ENCODE data around the gene SBNO1. TPM values are rescaled to one million over a fixed set of nuclear protein-coding genes. Genes with fewer than 3 reads are reported as not detected.

Gene SBNO1
- total RNA-seq, 1 donor from 2014 or later, result 27.1 TPM

DNA sequence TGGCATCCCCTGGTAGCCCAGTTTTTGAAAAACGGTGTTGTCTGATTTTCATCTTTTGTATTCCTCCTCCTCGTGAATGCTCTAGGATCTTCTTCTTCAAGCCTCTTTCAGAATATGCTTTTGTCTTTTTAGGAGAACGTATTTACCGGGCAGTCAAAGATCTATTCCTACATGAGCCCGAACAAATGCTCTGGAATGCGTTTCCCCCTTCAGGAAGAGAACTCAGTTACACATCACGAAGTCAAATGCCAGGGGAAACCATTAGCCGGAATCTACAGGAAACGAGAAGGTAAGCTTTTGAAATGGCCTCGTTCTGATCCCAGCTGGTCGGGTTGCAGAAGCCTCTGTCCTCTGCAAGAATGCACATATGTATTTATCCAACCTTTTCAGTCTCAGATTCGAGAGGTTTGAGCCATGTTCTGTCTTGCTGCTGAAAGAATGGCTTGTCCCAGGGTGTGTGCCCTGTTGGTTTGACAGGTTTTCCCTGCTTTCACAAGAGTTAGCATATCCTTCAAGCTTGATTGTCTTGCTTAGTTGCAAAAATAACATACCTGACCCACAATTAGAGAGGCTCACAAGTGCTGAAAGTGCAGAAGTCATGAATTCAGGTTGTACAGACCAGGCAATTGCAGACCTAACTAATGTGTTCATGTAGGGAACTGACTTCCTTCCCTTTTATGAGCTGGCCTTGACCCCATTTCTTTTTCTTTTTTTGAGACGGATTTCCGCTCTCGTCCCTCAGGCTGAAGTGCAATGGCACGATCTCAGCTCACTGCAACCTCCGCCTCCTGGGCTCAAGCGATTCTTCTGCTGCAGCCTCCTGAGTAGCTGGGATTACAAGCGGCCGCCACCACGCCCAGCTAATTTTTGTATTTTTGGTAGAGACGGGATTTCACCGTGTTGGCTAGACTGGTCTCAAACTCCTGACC, 26.1 kb upstream of the SBNO1 start:
- peak; percentile 48 for ATAC-seq
- TF ChIP-seq CTCF (IDR thresholded peaks at IDR 0.05), result no peak
- H3K4me1 ChIP-seq, result peaks cover 39% of the 10 kb centered on the region
- peaks cover 51% of the 10 kb centered on the region for H3K36me3 ChIP-seq
- no peaks in the 10 kb centered on the region for H3K27me3 ChIP-seq
- peak overlapping the region; percentile 69 for H3K4me3 ChIP-seq
- intact Hi-C loops (cut with DNase I), result no loop called here
- DNase-seq, result no peak
- H3K27ac ChIP-seq, result peak overlapping the region; percentile 85
- no peaks in the 10 kb centered on the region for H3K9me3 ChIP-seq

DNA sequence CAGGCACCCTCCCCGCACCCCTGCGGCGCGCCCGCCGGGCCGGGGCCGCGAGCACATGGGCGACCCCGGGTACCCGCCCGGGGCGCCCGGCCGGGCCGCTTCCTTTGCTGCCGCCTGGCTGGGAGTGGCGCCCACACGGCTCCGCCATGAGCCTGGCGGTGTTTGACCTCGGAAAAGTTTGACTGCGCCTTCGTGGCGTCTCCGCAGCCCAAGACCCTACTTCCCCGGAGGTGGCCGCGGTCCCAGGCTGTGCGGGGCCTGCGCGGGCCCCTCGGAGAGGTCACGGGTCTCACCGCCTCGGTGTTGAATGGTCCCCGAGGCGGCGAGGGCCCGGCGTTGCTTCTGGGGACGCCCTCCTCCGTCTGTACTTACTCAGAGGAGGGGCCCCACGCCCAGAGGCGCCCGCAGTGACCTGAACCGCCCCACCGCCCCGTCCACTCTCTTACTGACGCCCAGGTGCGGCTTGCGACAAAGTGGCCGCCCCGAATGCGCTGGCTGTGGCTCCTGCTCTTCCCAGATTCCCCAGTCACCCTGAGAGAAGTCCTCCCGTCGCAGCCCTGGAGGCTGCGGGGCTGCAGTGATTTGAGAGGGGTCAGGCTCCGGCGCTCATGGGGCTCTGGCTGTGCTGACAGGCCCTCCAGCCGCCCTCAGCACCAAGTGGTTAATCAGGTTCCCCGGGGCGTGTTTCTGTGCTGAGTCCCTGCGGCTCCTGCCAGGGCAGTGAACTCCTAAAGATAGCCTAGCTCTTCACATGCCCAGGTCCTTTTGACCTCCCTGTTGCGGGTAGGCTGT, 25.1 kb upstream of the SBNO1 start:
- Histone ChIP-seq H3K27ac (peak overlapping the region; percentile 85), H3K36me3 (peaks cover 41% of the 10 kb centered on the region), H3K9me3 (no peaks in the 10 kb centered on the region), H3K4me1 (peaks cover 43% of the 10 kb centered on the region), H3K4me3 (peak overlapping the region; percentile 69), H3K27me3 (no peaks in the 10 kb centered on the region)
- DNase-seq, result peak; percentile 88
- intact Hi-C loops (cut with DNase I), result no loop called here
- TF ChIP-seq CTCF (IDR thresholded peaks at IDR 0.05), result no peak
- peak; percentile 68 for ATAC-seq

GRCh38 chr12:123388951-123389559, 24.4 kb upstream of the SBNO1 start:
- peak overlapping the region; percentile 69 for H3K4me3 ChIP-seq
- no peak for DNase-seq
- H3K4me1 ChIP-seq, result peaks cover 48% of the 10 kb centered on the region
- no peaks in the 10 kb centered on the region for H3K9me3 ChIP-seq
- peaks cover 34% of the 10 kb centered on the region for H3K36me3 ChIP-seq
- peak overlapping the region; percentile 85 for H3K27ac ChIP-seq
- no peak for ATAC-seq
- intact Hi-C loops (cut with DNase I), result no loop called here
- no peak for TF ChIP-seq CTCF (IDR thresholded peaks at IDR 0.05)
- no peaks in the 10 kb centered on the region for H3K27me3 ChIP-seq

DNA sequence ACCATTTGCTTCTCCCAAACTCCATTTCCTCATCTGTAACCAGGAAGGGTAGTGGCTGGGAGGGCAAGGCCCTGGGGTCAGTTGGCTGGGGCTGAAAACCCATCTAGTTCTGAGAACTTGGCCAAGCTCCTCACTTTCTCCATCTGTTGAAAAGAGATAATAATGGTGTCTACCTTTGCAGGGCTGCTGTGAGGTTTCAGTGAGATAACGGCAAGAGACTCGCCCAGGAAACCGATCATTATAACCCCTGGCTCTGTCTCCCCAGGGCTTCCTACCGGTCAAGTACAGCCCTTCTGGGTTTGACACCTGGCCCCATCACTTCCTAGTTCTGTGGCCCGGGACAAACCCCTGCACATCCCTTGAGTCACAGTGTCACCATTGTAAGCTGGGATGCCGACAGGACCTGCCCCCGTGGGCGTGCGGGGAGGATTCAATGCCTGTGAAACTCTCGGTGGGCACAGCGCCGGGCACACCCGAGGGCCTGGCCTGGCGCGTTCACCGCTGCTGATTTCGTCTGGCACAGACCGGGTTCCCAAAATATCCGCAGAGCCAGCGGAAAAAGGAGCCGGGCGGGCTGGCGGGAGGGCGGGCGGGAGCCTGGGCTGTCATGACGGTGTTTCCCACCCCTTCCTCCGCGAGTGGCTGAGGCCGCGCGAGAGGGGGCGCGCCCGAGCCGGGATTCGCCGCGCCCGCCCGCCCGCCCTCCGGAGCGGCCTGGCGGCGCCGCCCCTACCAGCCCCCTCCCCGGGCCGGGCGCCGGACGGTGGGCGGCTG, 23.7 kb upstream of the SBNO1 start:
- ATAC-seq (peak; percentile 70), DNase-seq (peak; percentile 89)
- H3K27me3 ChIP-seq, result no peaks in the 10 kb centered on the region
- TF ChIP-seq CTCF (IDR thresholded peaks at IDR 0.05), result peak; percentile 22
- peaks cover 30% of the 10 kb centered on the region for H3K36me3 ChIP-seq
- intact Hi-C loops (cut with DNase I), result no loop called here
- H3K4me3 ChIP-seq, result peak overlapping the region; percentile 59
- H3K9me3 ChIP-seq, result no peaks in the 10 kb centered on the region
- H3K4me1 ChIP-seq, result peaks cover 49% of the 10 kb centered on the region
- H3K27ac ChIP-seq, result peak overlapping the region; percentile 88

All from upper lobe of right lung (tissue), 1 donor.